ENCODE data around the gene TEX12.

DNA sequence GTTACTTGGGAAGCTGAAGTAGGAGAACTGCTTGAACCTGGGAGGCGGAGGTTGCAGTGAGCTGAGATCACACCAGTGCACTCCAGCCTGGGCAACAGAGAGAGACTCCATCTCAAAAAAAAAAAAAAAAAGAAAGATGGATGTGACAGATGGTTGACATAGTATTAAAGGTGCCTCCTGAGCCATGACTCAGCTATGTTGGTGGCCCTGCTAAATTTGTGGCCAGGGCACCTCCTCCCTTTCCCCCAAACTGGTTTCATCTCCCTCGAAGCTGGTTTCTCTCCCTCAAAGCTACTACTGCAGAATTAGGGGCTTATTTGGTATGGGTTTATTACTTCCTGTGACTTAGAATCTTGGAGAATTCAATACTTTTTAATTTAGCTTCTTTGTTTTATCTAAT lies 49.0 kb upstream of the TEX12 start:
- no peak for TF ChIP-seq POLR2A (IDR thresholded peaks at IDR 0.05; ENCODE audit: low read length)
- no peak for TF ChIP-seq GATA1 (IDR thresholded peaks at IDR 0.05; ENCODE audit: low read depth, low read length)

Data from erythroblast (primary cell).